HG03565 (cell line): ENCODE results near the gene ACOXL.
"Not testable (repeated sequence)": the region's sequence is repeated elsewhere in the genome, so short reads cannot be mapped to it uniquely, and the experiment has no call there.

ENCODE experiments used
- ATAC-seq: cut with Tn5 transposase; IDR thresholded peaks from one replicate; pipeline ENCODE4 v1.9.1; 2021; ENCODE audit warnings: mild to moderate bottlenecking, moderate library complexity; ENCODE audit not compliant: unreplicated experiment

The ACOXL gene

GRCh38 chr2:110959198-110959597 is 226.8 kb downstream of the ACOXL start:
- ATAC-seq: no peak

DNA sequence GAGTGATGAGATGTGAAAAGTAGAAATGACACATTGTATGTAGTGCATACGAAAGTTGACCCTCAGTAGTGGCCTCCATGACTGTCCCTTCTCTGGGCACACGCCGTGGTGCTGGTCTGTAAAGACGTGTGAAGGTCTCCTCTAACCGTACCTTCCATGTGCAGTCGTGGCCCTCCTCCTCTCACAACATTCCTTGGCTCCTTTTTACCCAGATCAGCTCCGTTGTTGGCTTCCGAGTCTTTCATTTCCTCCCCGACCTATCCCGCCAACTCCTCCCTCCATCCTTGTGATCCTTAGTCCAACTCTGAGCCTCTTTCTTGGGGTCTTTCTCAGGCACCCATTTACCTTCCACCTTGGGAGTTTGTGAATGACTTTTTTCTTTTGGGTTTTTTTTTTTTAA is 227.9 kb downstream of the ACOXL start:
- ATAC-seq: no peak

GRCh38 chr2:110960954-110961353 is 228.6 kb downstream of the ACOXL start:
- ATAC-seq: no peak

GRCh38 chr2:110961643-110962042 is 229.3 kb downstream of the ACOXL start:
- ATAC-seq: not testable (repeated sequence)

DNA sequence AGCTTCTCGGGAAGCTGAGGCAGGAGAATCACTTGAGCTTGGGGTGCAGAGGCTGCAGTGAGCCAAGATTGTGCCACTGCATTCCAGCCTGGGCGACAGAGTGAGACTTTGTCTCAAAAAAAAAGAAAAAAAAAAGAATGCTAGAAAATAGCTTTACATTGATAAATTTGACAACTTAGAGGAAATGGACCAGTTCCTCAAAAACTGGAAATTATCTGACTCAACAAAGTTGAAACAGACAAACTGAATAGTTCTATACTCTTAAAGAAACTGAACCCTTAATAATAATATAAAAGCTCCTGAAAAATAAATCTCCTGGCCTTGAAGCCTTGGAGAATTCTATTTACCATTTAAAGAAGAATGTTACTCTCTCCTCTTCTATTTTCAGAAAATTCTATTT is 237.3 kb downstream of the ACOXL start:
- no peak for ATAC-seq

- no peak for ATAC-seq
Measured at GRCh38 chr2:110970201-110970600, 237.8 kb downstream of the ACOXL start.

GRCh38 chr2:110971811-110972210 is 239.4 kb downstream of the ACOXL start:
- no peak for ATAC-seq

GRCh38 chr2:110973262-110973661 is 240.9 kb downstream of the ACOXL start:
- no peak for ATAC-seq

GRCh38 chr2:110977403-110977802 is 245.0 kb downstream of the ACOXL start:
- no peak for ATAC-seq

- no peak for ATAC-seq
Measured at GRCh38 chr2:110978148-110978547, 245.8 kb downstream of the ACOXL start.

DNA sequence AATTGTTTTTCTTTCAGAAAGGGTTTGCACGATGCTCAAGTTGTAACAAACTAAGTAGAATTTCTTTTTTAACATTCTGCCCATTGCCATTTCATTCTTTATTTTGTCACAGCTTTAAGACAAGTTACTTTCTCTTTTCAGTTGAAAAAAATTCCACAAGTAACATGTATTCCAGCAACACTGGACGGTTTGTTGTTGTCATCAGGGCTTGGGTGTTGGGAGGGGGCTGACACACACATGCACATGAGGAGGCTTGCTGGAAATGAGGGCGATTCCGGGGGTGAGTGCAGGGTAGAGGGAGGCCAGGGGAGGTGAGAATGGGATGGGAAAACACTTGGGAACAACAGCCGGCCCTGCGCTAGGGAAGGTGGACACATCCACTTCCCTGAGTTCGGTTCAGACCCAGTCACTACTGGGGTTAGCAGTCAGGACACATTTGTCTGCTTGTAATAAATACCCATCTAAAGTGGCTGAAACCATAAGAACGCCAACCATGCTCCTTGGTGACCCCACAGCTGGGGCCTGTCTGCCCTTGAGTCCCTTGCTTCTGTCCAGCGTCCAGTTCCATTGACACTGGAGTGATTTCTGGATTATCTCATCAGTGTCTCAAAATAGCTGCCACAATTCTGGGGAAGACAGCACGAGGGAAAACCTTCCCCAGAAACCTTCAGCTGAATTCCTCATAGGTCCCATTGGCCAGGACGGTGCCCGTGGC is 246.5 kb downstream of the ACOXL start:
- no peak for ATAC-seq

- ATAC-seq: no peak
Measured at GRCh38 chr2:110979471-110980338, 247.3 kb downstream of the ACOXL start.

GRCh38 chr2:110980339-110981062 is 248.1 kb downstream of the ACOXL start:
- ATAC-seq: no peak

GRCh38 chr2:110983133-110983532 is 250.8 kb downstream of the ACOXL start:
- no peak for ATAC-seq

DNA sequence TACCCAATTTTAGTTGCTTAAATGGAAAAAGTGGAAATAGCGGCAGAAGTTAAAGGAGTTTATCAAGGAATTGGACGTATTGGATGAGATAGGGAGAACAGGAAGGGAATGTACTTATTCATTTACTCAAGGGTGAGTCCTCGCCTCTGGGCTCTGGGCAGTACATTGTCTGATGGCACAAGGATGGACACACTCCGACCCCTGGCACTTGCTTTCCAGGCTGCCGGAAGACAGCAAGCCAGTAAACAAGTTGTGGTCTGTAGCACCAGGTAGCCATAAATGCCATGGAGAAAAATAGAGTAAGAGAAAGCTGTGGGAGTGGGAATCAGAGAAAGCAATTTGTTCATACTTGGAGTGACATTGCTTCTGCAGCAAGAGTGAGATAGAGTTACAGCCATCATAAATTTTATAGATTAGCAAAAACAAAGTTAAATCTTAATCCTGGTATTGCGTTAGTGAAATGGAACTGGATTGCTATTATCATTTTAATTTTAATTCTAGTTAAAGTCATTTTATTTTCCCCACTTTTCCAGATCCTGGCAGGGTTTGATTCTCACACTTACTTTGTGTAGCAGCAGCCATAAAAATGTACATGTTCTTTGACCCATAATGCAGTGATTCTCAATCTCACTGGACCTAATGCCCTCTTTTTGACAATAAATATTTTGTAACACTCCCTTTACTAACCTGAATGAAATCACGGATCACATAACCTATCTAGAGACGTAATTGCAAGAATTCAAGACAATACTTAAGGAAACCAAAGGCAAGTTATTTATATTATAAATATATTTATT is 252.5 kb downstream of the ACOXL start:
- ATAC-seq: no peak

- no peak for ATAC-seq
Measured at GRCh38 chr2:110990440-110990839, 258.1 kb downstream of the ACOXL start.

GRCh38 chr2:110991911-110992310 is 259.5 kb downstream of the ACOXL start:
- no peak for ATAC-seq

DNA sequence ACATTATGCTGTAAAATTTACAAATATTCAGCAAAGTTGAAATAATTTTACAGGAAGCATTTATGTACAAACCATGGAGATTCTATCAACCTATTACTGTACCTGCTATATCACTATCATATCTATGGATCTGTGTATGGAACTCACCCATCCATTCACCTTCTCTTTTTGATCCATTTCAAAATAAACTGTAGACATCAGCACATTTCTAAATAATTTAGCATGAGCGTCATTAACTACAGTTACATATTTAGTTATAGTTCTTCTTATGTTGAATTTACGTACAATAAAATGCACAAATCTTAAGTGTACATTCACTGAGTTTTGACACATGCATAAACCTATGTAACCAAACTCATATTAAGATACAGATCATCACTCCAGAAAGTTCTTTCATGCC is 260.5 kb downstream of the ACOXL start:
- no peak for ATAC-seq

DNA sequence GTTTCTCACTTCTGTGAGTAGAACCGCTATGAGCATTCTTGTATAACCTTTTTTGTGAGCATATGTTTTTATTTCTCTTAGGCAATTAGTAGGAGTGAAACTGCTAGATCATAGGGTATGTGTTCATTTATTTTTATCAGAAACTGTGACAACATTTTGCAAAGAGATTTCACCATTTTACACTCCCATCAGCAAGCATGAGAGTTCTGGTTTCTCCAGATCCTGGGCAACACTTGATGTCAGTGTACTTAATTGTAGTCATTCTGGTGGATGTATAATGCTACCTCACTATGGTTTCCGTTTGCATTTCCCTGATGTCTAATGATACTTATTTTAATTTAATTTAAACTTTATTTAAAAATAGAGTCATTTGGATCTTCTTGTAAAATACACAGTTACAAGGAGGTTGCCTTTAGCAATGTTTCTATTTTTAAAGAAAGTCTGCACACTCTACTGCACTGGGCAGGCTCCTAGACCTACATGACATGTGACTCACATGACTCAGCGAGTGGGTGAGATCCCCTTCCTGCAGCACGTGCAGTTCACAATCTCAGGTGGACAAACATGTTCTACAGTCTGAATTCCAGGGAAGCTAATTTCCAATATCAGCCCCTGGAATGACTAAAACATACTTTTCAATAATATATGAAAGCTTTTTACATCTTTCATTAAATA is 261.3 kb downstream of the ACOXL start:
- no peak for ATAC-seq

- no peak for ATAC-seq
Measured at GRCh38 chr2:110994250-110994961, 262.0 kb downstream of the ACOXL start.
